Fibroblast of gingiva (primary cell): ENCODE data around the gene CPXM1.
"Not testable (repeated sequence)": the region's sequence is repeated elsewhere in the genome, so short reads cannot be mapped to it uniquely, and the experiment has no call there.

Source experiments
- DNase-seq: peaks from one replicate; pipeline ENCODE4 v3.0.0-alpha.2; 2011; ENCODE audit warnings: low read depth

CPXM1 gene

GRCh38 chr20:2820896-2821869, 20.8 kb upstream of the CPXM1 start:
- no peak for DNase-seq

GRCh38 chr20:2820084-2820895, 19.9 kb upstream of the CPXM1 start:
- DNase-seq: peak; percentile 36

GRCh38 chr20:2817891-2818595, 17.6 kb upstream of the CPXM1 start:
- peak; percentile 72 for DNase-seq

- DNase-seq: no peak
Observed at GRCh38 chr20:2817341-2817726, 16.9 kb upstream of the CPXM1 start.

GRCh38 chr20:2816583-2817340, 16.3 kb upstream of the CPXM1 start:
- DNase-seq: no peak

GRCh38 chr20:2816030-2816582, 15.7 kb upstream of the CPXM1 start, which contains the start of gene TMEM239:
Gene TMEM239 (plus strand): TSS chr20:2816364. CDS start chr20:2816555, 191 bp downstream.
- DNase-seq: no peak

- DNase-seq: no peak
Observed at GRCh38 chr20:2815242-2815900, 14.9 kb upstream of the CPXM1 start.

GRCh38 chr20:2814587-2815051, 14.2 kb upstream of the CPXM1 start, which contains the start of gene C20orf141:
Gene C20orf141 (plus strand): TSS chr20:2814987. CDS start chr20:2815185, 198 bp downstream.
- peak; percentile 99 for DNase-seq

GRCh38 chr20:2814076-2814475, 13.6 kb upstream of the CPXM1 start:
- DNase-seq: no peak

GRCh38 chr20:2812189-2812588, 11.8 kb upstream of the CPXM1 start:
- no peak for DNase-seq

GRCh38 chr20:2809690-2810089, 9.3 kb upstream of the CPXM1 start:
- DNase-seq: no peak

- DNase-seq: not testable (repeated sequence)
Observed at GRCh38 chr20:2807929-2808328, 7.5 kb upstream of the CPXM1 start.

- no peak for DNase-seq
Observed at GRCh38 chr20:2807019-2807418, 6.6 kb upstream of the CPXM1 start.

- no peak for DNase-seq
Observed at GRCh38 chr20:2806351-2806701, 5.9 kb upstream of the CPXM1 start.

- no peak for DNase-seq
Observed at GRCh38 chr20:2805689-2806350, 5.4 kb upstream of the CPXM1 start.

- DNase-seq: no peak
Observed at GRCh38 chr20:2804852-2805688, 4.6 kb upstream of the CPXM1 start.

- no peak for DNase-seq
Observed at GRCh38 chr20:2804041-2804828, 3.8 kb upstream of the CPXM1 start.

GRCh38 chr20:2801286-2801728, 880 bp upstream of the CPXM1 start:
- no peak for DNase-seq
